ENCODE measurements around the gene FCER2. TPM values are rescaled to one million over a fixed set of nuclear protein-coding genes. Genes with fewer than 3 reads are reported as not detected.

Gene FCER2
- total RNA-seq, 1 experiment from 2014 or later, result 0.48 TPM

GRCh38 chr19:7654401-7654800 is 47.5 kb downstream of the FCER2 start:
- H3K4me3 Mint-ChIP-seq, result no peak overlapping the region
- no peak for ATAC-seq
- POLR2A ChIA-PET, result no interaction called here
- no peak overlapping the region for H3K27ac Mint-ChIP-seq
- CTCF ChIA-PET, result interaction anchor here (1.9 to 2.7 kb wide), 3 partner anchors 27 to 150 kb away, joined by 4 to 12 read pairs (median 11); partner anchors contain the start of gene TRAPPC5
- no peaks in the 10 kb centered on the region for H3K9me3 Mint-ChIP-seq
- H3K36me3 Mint-ChIP-seq, result no peaks in the 10 kb centered on the region
- H3K27me3 Mint-ChIP-seq (ENCODE audit: low read depth), result peaks cover 67% of the 10 kb centered on the region
- TF ChIP-seq MXD4 (CRISPR knock-in tag; IDR thresholded peaks at IDR 0.05; ENCODE audit: borderline replicate concordance) (no peak), PRRX2 (CRISPR knock-in tag; IDR thresholded peaks at IDR 0.05) (no peak), GABPB1 (CRISPR knock-in tag; IDR thresholded peaks at IDR 0.05) (no peak), NR2C2 (CRISPR knock-in tag; IDR thresholded peaks at IDR 0.05) (no peak), ZNF121 (CRISPR knock-in tag; IDR thresholded peaks at IDR 0.05) (no peak), SP1 (CRISPR knock-in tag; conservative IDR thresholded peaks at IDR 0.05) (no peak), ZNF138 (CRISPR knock-in tag; conservative IDR thresholded peaks at IDR 0.05) (no peak)
- DNase-seq (ENCODE audit: low spot score), result no peak
- H3K4me1 Mint-ChIP-seq, result peaks cover 7% of the 10 kb centered on the region

DNA sequence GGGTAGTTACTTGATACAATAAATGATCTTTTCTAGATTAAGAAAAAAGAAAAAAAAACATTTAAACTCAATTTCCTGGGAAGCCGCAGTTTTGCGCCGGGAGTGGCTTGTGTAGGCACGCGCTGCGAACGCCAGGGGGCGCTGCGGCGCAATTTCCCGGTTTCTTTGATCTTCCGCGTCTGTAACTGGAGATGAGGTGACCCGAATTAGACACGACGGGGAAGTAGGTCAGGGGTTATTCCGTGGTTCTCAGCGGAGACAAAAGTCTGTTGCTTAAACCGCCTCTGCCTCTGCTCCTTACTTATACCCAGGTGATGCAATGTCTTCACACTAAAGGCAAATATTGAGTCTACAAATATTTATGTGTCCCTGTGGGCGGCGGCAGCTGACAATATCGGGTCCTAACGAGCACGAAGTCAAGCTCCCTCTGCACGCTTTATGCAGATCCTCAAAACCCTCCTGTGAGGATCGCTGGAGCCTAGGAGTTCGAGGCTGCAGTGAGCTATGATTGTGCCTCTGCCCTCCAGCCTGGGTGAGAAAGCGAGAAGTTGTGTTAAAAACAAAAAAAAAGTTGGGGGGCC is 49.8 kb downstream of the FCER2 start:
- H3K4me3 Mint-ChIP-seq, result peak overlapping the region; percentile 44
- peaks cover 59% of the 10 kb centered on the region for H3K27me3 Mint-ChIP-seq (ENCODE audit: low read depth)
- TF ChIP-seq, protein P1, sequence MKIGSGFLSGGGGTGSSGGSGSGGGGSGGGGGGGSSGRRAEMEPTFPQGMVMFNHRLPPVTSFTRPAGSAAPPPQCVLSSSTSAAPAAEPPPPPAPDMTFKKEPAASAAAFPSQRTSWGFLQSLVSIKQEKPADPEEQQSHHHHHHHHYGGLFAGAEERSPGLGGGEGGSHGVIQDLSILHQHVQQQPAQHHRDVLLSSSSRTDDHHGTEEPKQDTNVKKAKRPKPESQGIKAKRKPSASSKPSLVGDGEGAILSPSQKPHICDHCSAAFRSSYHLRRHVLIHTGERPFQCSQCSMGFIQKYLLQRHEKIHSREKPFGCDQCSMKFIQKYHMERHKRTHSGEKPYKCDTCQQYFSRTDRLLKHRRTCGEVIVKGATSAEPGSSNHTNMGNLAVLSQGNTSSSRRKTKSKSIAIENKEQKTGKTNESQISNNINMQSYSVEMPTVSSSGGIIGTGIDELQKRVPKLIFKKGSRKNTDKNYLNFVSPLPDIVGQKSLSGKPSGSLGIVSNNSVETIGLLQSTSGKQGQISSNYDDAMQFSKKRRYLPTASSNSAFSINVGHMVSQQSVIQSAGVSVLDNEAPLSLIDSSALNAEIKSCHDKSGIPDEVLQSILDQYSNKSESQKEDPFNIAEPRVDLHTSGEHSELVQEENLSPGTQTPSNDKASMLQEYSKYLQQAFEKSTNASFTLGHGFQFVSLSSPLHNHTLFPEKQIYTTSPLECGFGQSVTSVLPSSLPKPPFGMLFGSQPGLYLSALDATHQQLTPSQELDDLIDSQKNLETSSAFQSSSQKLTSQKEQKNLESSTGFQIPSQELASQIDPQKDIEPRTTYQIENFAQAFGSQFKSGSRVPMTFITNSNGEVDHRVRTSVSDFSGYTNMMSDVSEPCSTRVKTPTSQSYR (CRISPR knock-in tag; IDR thresholded peaks at IDR 0.05), result no peak
- TF ChIP-seq CTCF (IDR thresholded peaks at IDR 0.05), result peak; percentile 99
- peak; percentile 98 for TF ChIP-seq GABPB1 (CRISPR knock-in tag; IDR thresholded peaks at IDR 0.05)
- peak; percentile 88 for DNase-seq (ENCODE audit: low spot score)
- H3K9me3 Mint-ChIP-seq, result no peaks in the 10 kb centered on the region
- ChIA-PET CTCF (interaction anchor here (0.6 to 4.3 kb wide), 14 partner anchors 9 to 1001 kb away, joined by 3 to 28 read pairs (median 4); partner anchors contain the start of genes MAP2K7, PCP2 and TRAPPC5), POLR2A (interaction anchor here (0.7 kb wide), 1 partner anchor 70 kb away, joined by 3 read pairs; no protein-coding TSS in a partner anchor)
- H3K36me3 Mint-ChIP-seq, result no peaks in the 10 kb centered on the region
- 0 out of 2 replicates have a peak overlapping the region, but pooled peaks have one; percentile 11 for H3K27ac Mint-ChIP-seq
- peak; percentile 87 for ATAC-seq
- H3K4me1 Mint-ChIP-seq, result peaks cover 7% of the 10 kb centered on the region

DNA sequence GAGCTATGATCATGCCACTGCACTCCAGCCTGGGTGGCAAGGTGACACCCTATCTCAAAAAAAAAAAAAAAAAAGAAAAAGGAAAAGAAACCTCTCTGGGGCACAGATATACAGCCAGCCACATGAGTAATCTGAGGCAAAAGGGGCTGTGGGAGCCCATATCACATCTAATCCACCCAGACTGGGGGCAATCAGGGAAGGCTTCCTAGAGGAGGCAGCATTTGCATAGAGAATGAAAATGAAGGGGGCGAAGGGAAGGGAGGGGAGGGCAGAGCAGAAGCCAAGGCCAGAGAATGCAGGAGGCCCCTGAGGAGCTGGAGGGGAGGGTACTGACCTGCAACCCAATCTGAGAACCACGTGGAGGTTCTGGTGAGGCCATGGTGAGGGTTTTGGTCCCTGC is 51.8 kb downstream of the FCER2 start:
- no peak for DNase-seq (ENCODE audit: low spot score)
- H3K36me3 Mint-ChIP-seq, result no peaks in the 10 kb centered on the region
- POLR2A ChIA-PET, result interaction anchor here (0.6 kb wide), 1 partner anchor 20 kb away, joined by 12 read pairs; the partner anchor contains the start of genes PET100 and XAB2
- TF ChIP-seq RORB (CRISPR knock-in tag; IDR thresholded peaks at IDR 0.05) (no peak), RELA (CRISPR knock-in tag; IDR thresholded peaks at IDR 0.05; ENCODE audit: borderline replicate concordance) (no peak), GTF2I (CRISPR knock-in tag; conservative IDR thresholded peaks at IDR 0.05) (no peak), NR3C1 (CRISPR knock-in tag; conservative IDR thresholded peaks at IDR 0.05; ENCODE audit: low read depth) (no peak), ATF6 (CRISPR knock-in tag; IDR thresholded peaks at IDR 0.05) (no peak), JUN (CRISPR knock-in tag; IDR thresholded peaks at IDR 0.05) (no peak), ETV6 (CRISPR knock-in tag; IDR thresholded peaks at IDR 0.05) (no peak), SMAD4 (CRISPR knock-in tag; IDR thresholded peaks at IDR 0.05) (no peak), IRF2 (CRISPR knock-in tag; IDR thresholded peaks at IDR 0.05; ENCODE audit: borderline replicate concordance, low read depth) (no peak), OVOL2 (CRISPR knock-in tag; IDR thresholded peaks at IDR 0.05; ENCODE audit: borderline replicate concordance) (no peak), SOX15 (CRISPR knock-in tag; IDR thresholded peaks at IDR 0.05) (no peak)
- TF ChIP-seq, protein P2, sequence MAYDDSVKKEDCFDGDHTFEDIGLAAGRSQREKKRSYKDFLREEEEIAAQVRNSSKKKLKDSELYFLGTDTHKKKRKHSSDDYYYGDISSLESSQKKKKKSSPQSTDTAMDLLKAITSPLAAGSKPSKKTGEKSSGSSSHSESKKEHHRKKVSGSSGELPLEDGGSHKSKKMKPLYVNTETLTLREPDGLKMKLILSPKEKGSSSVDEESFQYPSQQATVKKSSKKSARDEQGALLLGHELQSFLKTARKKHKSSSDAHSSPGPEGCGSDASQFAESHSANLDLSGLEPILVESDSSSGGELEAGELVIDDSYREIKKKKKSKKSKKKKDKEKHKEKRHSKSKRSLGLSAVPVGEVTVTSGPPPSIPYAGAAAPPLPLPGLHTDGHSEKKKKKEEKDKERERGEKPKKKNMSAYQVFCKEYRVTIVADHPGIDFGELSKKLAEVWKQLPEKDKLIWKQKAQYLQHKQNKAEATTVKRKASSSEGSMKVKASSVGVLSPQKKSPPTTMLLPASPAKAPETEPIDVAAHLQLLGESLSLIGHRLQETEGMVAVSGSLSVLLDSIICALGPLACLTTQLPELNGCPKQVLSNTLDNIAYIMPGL (CRISPR knock-in tag; IDR thresholded peaks at IDR 0.05), result no peak
- TF ChIP-seq, protein P3, sequence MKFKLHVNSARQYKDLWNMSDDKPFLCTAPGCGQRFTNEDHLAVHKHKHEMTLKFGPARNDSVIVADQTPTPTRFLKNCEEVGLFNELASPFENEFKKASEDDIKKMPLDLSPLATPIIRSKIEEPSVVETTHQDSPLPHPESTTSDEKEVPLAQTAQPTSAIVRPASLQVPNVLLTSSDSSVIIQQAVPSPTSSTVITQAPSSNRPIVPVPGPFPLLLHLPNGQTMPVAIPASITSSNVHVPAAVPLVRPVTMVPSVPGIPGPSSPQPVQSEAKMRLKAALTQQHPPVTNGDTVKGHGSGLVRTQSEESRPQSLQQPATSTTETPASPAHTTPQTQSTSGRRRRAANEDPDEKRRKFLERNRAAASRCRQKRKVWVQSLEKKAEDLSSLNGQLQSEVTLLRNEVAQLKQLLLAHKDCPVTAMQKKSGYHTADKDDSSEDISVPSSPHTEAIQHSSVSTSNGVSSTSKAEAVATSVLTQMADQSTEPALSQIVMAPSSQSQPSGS (CRISPR knock-in tag; IDR thresholded peaks at IDR 0.05; ENCODE audit: borderline replicate concordance, low read depth), result no peak

More for the DNA sequence above, 51.8 kb downstream of the FCER2 start:
- peaks cover 7% of the 10 kb centered on the region for H3K4me1 Mint-ChIP-seq
- H3K4me3 Mint-ChIP-seq, result no peak overlapping the region
- CTCF ChIA-PET, result interaction anchor here (0.6 to 4.3 kb wide), 5 partner anchors 9 to 82 kb away, joined by 3 to 28 read pairs (median 4); partner anchors contain the start of gene TRAPPC5
- ATAC-seq, result no peak
- no peaks in the 10 kb centered on the region for H3K9me3 Mint-ChIP-seq
- no peak overlapping the region for H3K27ac Mint-ChIP-seq
- H3K27me3 Mint-ChIP-seq (ENCODE audit: low read depth), result peaks cover 47% of the 10 kb centered on the region

Measured in WTC11 (cell line).